ACC112 (cell line): ENCODE data around the gene ARHGAP31.

Source experiments
- H2AFZ ChIP-seq: fragments of 200-600 bp; sonication (generic); one replicate; pipeline ENCODE4 v1.6.0; 2017; ENCODE audit warnings: antibody characterized with exemption, low read length; ENCODE audit not compliant: unreplicated experiment
- H3K27ac ChIP-seq: fragments of 200-600 bp; sonication (generic); 2 replicates; pipeline ENCODE4 v1.5.1; 2014; ENCODE audit warnings: low read depth, mild to moderate bottlenecking, antibody characterized with exemption, low read length, moderate library complexity
- H3K27me3 ChIP-seq: fragments of 200-600 bp; sonication (generic); 2 replicates; pipeline ENCODE4 v1.6.1; 2014; ENCODE audit warnings: mild to moderate bottlenecking, antibody characterized with exemption, low read length, moderate library complexity, mixed read lengths; ENCODE audit not compliant: insufficient read depth
- H3K36me3 ChIP-seq: fragments of 200-600 bp; sonication (generic); 2 replicates; pipeline ENCODE4 v1.6.1; 2016; ENCODE audit warnings: mild to moderate bottlenecking, antibody characterized with exemption, low read length, moderate library complexity, mixed read lengths; ENCODE audit not compliant: insufficient read depth
- H3K4me1 ChIP-seq: fragments of 200-600 bp; sonication (generic); one replicate; pipeline ENCODE4 v1.6.1; 2016; ENCODE audit warnings: low read length, mixed read lengths; ENCODE audit not compliant: insufficient read depth, unreplicated experiment, control insufficient read depth
- H3K4me3 ChIP-seq: fragments of 200-600 bp; sonication (generic); 2 replicates; pipeline ENCODE4 v1.5.1; 2014; ENCODE audit warnings: mild to moderate bottlenecking, low read depth, low read length
- H3K79me2 ChIP-seq: fragments of 200-600 bp; sonication (generic); one replicate; pipeline ENCODE4 v1.6.0; 2016; ENCODE audit warnings: low read length; ENCODE audit not compliant: control insufficient read depth, unreplicated experiment, insufficient read depth

The ARHGAP31 gene

DNA sequence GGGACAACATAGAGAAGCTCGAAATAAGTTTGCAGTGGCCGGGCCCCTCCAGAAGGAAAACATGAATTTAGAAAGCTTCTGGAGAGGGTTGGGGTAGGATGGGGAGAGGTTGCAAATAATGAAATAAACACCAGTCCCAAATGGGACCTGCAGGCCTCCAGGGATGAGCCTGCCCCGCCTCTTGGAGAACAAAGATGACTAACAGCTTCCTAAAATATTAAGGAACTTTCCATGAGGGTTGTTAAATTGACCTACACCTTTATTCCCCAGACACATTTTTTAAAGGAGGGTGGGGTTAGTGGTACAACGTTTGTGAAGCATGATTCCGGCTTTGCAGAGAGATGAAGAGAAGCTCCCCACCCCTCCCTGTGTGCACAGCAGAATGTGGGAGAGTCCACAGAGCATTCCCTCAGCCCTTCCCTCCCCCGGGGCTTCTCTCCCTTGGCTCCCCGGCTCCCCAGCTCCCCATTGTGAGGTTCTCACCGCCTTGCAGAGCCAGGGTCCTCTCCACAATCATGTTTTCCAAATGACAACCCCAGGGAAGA lies 84.1 kb downstream of the ARHGAP31 start:
- Histone ChIP-seq H3K27ac (no peak overlapping the region), H3K4me1 (no peaks in the 10 kb centered on the region)

GRCh38 chr3:119380697-119381096 lies 86.5 kb downstream of the ARHGAP31 start:
- Histone ChIP-seq H3K79me2 (no peaks in the 10 kb centered on the region), H3K27me3 (no peaks in the 10 kb centered on the region), H3K4me3 (no peak overlapping the region), H3K27ac (no peak overlapping the region), H2AFZ (no peak overlapping the region), H3K36me3 (peaks cover 4% of the 10 kb centered on the region; the same call in 1 of the 2 replicates), H3K4me1 (no peaks in the 10 kb centered on the region)

More for the DNA sequence above, 84.1 kb downstream of the ARHGAP31 start:
- Histone ChIP-seq H3K27me3 (no peaks in the 10 kb centered on the region), H3K79me2 (no peaks in the 10 kb centered on the region), H3K4me3 (no peak overlapping the region), H2AFZ (no peak overlapping the region), H3K36me3 (peaks cover 4% of the 10 kb centered on the region; the same call in 1 of the 2 replicates)

DNA sequence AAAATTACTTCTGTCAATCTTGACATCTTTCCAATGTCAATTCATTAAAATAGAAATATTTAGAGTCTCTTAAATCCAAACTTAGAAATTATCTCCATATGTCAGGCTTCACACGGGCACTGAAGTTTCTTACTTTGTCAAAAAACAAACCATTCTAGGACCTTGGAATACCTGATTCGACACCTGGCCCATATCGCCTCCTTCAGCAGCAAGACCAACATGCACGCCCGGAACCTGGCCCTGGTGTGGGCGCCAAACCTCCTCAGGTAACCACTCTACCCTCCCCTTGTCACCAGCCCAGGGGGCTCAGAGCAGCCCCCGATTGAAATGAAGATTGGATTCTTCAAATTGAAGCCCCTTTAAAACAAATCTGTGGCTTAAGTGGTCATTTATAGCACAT lies 88.0 kb downstream of the ARHGAP31 start:
- H3K27me3 ChIP-seq = no peaks in the 10 kb centered on the region
- no peaks in the 10 kb centered on the region for H3K79me2 ChIP-seq
- peaks cover 4% of the 10 kb centered on the region; the same call in 1 of the 2 replicates for H3K36me3 ChIP-seq
- H3K4me3 ChIP-seq = no peak overlapping the region
- no peak overlapping the region for H2AFZ ChIP-seq
- H3K27ac ChIP-seq = no peak overlapping the region
- no peaks in the 10 kb centered on the region for H3K4me1 ChIP-seq

GRCh38 chr3:119388577-119388976 lies 94.4 kb downstream of the ARHGAP31 start:
- peaks cover 10% of the 10 kb centered on the region; the same call in 1 of the 2 replicates for H3K36me3 ChIP-seq
- H3K79me2 ChIP-seq = no peaks in the 10 kb centered on the region
- no peak overlapping the region for H3K27ac ChIP-seq
- H3K4me3 ChIP-seq = no peak overlapping the region
- no peaks in the 10 kb centered on the region for H3K4me1 ChIP-seq
- H2AFZ ChIP-seq = no peak overlapping the region
- no peaks in the 10 kb centered on the region for H3K27me3 ChIP-seq

- Histone ChIP-seq H3K4me3 (no peak overlapping the region), H3K27ac (no peak overlapping the region), H2AFZ (no peak overlapping the region), H3K4me1 (no peaks in the 10 kb centered on the region), H3K79me2 (no peaks in the 10 kb centered on the region), H3K27me3 (no peaks in the 10 kb centered on the region), H3K36me3 (peaks cover 16% of the 10 kb centered on the region; the same call in 1 of the 2 replicates)
Measured at GRCh38 chr3:119395923-119396358, 101.8 kb downstream of the ARHGAP31 start.

- Histone ChIP-seq H3K36me3 (peaks cover 13% of the 10 kb centered on the region; the same call in 1 of the 2 replicates), H2AFZ (no peak overlapping the region), H3K79me2 (no peaks in the 10 kb centered on the region), H3K27ac (no peak overlapping the region), H3K4me3 (no peak overlapping the region), H3K4me1 (no peaks in the 10 kb centered on the region), H3K27me3 (no peaks in the 10 kb centered on the region)
Measured at GRCh38 chr3:119396870-119397269, 102.7 kb downstream of the ARHGAP31 start.

DNA sequence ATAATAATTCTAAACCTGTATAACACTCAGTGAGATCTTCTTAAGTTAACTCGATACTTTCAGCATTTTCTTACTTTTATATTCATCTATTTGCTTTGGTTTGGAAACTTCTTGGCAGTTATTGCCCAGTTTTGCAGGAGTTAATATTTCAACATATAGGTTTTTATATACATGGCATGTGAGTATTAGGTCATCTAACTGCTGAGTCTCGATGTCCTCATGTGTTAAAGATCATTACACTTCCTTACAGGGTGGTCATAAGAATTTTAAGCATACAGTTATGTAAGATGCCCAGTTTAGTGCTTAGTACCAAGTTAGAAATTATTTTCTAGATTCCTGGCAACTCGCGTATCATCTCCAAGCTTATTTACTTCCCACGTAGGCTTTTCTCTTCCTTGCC lies 106.3 kb downstream of the ARHGAP31 start:
- no peak overlapping the region for H3K27ac ChIP-seq

DNA sequence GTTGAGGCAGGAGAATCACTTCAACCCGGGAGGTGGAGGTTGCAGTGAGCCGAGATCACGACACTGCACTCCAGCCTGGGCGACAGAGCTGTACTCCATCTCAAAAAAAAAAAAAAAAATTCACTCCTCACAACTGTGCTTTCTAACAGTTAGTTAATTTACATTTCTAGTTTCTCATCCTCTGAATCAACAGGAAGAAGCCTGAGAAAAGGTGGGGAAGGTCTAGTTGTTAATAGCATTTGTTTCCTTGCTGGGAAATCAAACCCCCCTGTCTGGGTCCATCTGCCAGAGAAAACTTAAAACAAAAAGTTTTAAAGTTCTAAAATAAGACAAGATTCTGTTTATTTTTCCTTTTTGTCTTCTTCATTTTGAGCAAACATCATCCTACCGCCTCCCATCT lies 106.9 kb downstream of the ARHGAP31 start:
- Histone ChIP-seq H3K27me3 (no peaks in the 10 kb centered on the region), H3K79me2 (no peaks in the 10 kb centered on the region), H3K4me1 (no peaks in the 10 kb centered on the region), H2AFZ (no peak overlapping the region), H3K36me3 (peaks cover 18% of the 10 kb centered on the region), H3K27ac (no peak overlapping the region), H3K4me3 (no peak overlapping the region)

More for the DNA sequence above, 106.3 kb downstream of the ARHGAP31 start:
- Histone ChIP-seq H2AFZ (no peak overlapping the region), H3K27me3 (no peaks in the 10 kb centered on the region), H3K79me2 (no peaks in the 10 kb centered on the region), H3K36me3 (peaks cover 18% of the 10 kb centered on the region), H3K4me3 (no peak overlapping the region), H3K4me1 (no peaks in the 10 kb centered on the region)

- H3K36me3 ChIP-seq = peaks cover 18% of the 10 kb centered on the region
- no peak overlapping the region for H3K27ac ChIP-seq
- H2AFZ ChIP-seq = no peak overlapping the region
Measured at GRCh38 chr3:119401503-119402440, 107.6 kb downstream of the ARHGAP31 start.

DNA sequence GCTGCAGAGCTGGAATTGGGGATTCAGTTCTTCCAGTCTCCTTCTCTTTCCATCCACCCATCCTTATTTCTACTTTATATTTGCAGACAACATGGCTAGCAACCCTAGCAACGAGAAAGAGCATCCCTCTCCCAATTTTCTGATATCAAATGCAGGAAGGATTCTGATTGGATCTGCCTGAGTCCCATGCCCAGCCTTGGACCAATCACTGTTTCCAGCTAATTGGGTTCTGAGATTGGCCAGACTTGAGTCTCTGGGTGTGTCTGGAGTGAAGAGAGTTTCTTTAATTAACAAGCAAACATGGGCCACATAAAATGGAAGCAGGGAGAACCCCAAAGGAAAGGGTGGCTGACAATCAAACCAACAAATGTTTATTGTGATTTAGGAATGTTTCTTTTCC lies 108.6 kb downstream of the ARHGAP31 start:
- no peak overlapping the region for H3K4me3 ChIP-seq
- H3K27ac ChIP-seq = no peak overlapping the region
- H3K36me3 ChIP-seq = peaks cover 18% of the 10 kb centered on the region
- no peaks in the 10 kb centered on the region for H3K79me2 ChIP-seq
- no peak overlapping the region for H2AFZ ChIP-seq
- H3K4me1 ChIP-seq = no peaks in the 10 kb centered on the region
- no peaks in the 10 kb centered on the region for H3K27me3 ChIP-seq

More at GRCh38 chr3:119401503-119402440, 107.6 kb downstream of the ARHGAP31 start:
- Histone ChIP-seq H3K27me3 (no peaks in the 10 kb centered on the region), H3K4me3 (no peak overlapping the region), H3K4me1 (no peaks in the 10 kb centered on the region), H3K79me2 (no peaks in the 10 kb centered on the region)
